H1 (cell line): Measurements from ENCODE around the gene DNAJB8.

Experiments used
- CEBPB ChIP-seq: IDR thresholded peaks from 2 replicates; pipeline ENCODE4 v1.6.1; 2012; ENCODE audit warnings: low read depth, low read length
- CREB1 ChIP-seq: IDR thresholded peaks from 2 replicates; pipeline ENCODE4 v1.6.1; 2012; ENCODE audit warnings: inconsistent platforms
- CTCF ChIP-seq, 3 experiments: IDR thresholded peaks; 1 replicate in 2 of 3; 2 replicates in 1 of 3; pipeline versions ENCODE4 v1.5.1 to v1.6.1; 2011; ENCODE audit warnings: low read length in 3 of 3, mild to moderate bottlenecking in 3 of 3, inconsistent platforms in 2 of 3, low read depth in 1 of 3, moderate library complexity in 1 of 3; ENCODE audit not compliant: insufficient read depth in 1 of 3; ENCODE audit errors: control extremely low read depth in 1 of 3
- EP300 ChIP-seq, 2 experiments: IDR thresholded peaks; 1 replicate in 1 of 2; 2 replicates in 1 of 2; pipeline ENCODE4 v1.6.1; 2011 to 2012; ENCODE audit warnings: low read depth in 2 of 2, low read length in 2 of 2, mild to moderate bottlenecking in 2 of 2, borderline replicate concordance in 1 of 2, inconsistent platforms in 1 of 2, moderate library complexity in 1 of 2
- NRF1 ChIP-seq: IDR thresholded peaks from 2 replicates; pipeline ENCODE4 v1.6.1; 2011; ENCODE audit warnings: mild to moderate bottlenecking, low read depth, low read length, improper control_type of control experiment
- POLR2AphosphoS5 ChIP-seq: IDR thresholded peaks from 2 replicates; pipeline ENCODE4 v1.6.1; 2011; ENCODE audit warnings: low read depth, low read length
- TBP ChIP-seq: IDR thresholded peaks from 2 replicates; pipeline ENCODE4 v1.6.1; 2011; ENCODE audit warnings: low read depth, low read length, improper control_type of control experiment

GRCh38 chr3:128415200-128415772, 51.4 kb downstream of the DNAJB8 start:
- TF ChIP-seq CTCF (IDR thresholded peaks at IDR 0.05; ENCODE audit: control extremely low read depth in 1 of 3, insufficient read depth in 1 of 3, low read depth in 1 of 3, low read length in 3 of 3) = no peak
- TF ChIP-seq POLR2AphosphoS5 = no peak
- no peak for TF ChIP-seq TBP
- no peak for TF ChIP-seq NRF1
- TF ChIP-seq CEBPB = no peak
- TF ChIP-seq EP300 (IDR thresholded peaks at IDR 0.05; ENCODE audit: borderline replicate concordance in 1 of 2, low read depth in 2 of 2, low read length in 2 of 2) = no peak
- no peak for TF ChIP-seq CREB1
